HepG2 (cell line): Measurements from ENCODE around the gene NAPG. TPM values are rescaled to one million over a fixed set of nuclear protein-coding genes. Genes with fewer than 3 reads are reported as not detected.

Source experiments
- CBFB ChIP-seq: sonication (generic); formaldehyde crosslinking; IDR thresholded peaks from 2 replicates; pipeline ENCODE4 v1.4.0; 2020; ENCODE audit warnings: missing genetic modification reagents
- CEBPG ChIP-seq: IDR thresholded peaks from 2 replicates; pipeline ENCODE4 v1.6.1; 2016
- ETV5 ChIP-seq: IDR thresholded peaks from 2 replicates; pipeline ENCODE4 v1.6.1; 2018; ENCODE audit warnings: missing biosample characterization, missing genetic modification reagents, inconsistent platforms, borderline replicate concordance
- HMGXB4 ChIP-seq, 2 experiments: sonication (generic) in 1 of 2; formaldehyde crosslinking in 1 of 2; IDR thresholded peaks; 2 replicates each; pipeline versions ENCODE4 v1.4.0 to v1.6.1; 2018 to 2020; ENCODE audit warnings: missing genetic modification reagents in 2 of 2, borderline replicate concordance in 1 of 2, low read depth in 1 of 2, mild to moderate bottlenecking in 1 of 2, missing biosample characterization in 1 of 2
- KLF12 ChIP-seq: sonication (generic); formaldehyde crosslinking; IDR thresholded peaks from 2 replicates; pipeline ENCODE4 v1.4.0; 2020; ENCODE audit warnings: missing genetic modification reagents, borderline replicate concordance
- NCOA2 ChIP-seq: sonication (generic); formaldehyde crosslinking; IDR thresholded peaks from 2 replicates; pipeline ENCODE4 v1.8.0; 2022; ENCODE audit warnings: inconsistent platforms
- RNF219 ChIP-seq: sonication (generic); formaldehyde crosslinking; IDR thresholded peaks from 2 replicates; pipeline ENCODE4 v1.5.0; 2020; ENCODE audit warnings: mild to moderate bottlenecking, missing genetic modification reagents
- SMC3 ChIP-seq: IDR thresholded peaks from 2 replicates; pipeline ENCODE4 v1.6.1; 2011; ENCODE audit warnings: low read length, improper control_type of control experiment
- TBP ChIP-seq: sonication (generic); formaldehyde crosslinking; IDR thresholded peaks from 2 replicates; pipeline ENCODE4 v1.5.0; 2020; ENCODE audit warnings: missing genetic modification reagents
- TFE3 ChIP-seq: IDR thresholded peaks from 2 replicates; pipeline ENCODE4 v1.6.1; 2016
- THAP11 ChIP-seq: IDR thresholded peaks from 2 replicates; pipeline ENCODE4 v1.6.1; 2016; ENCODE audit warnings: missing biosample characterization, missing genetic modification reagents
- ZNF205 ChIP-seq: IDR thresholded peaks from 2 replicates; pipeline ENCODE4 v1.6.1; 2018; ENCODE audit warnings: missing biosample characterization, missing genetic modification reagents
- ZNF407 ChIP-seq: sonication (generic); formaldehyde crosslinking; IDR thresholded peaks from one replicate; pipeline ENCODE4 v1.5.1; 2020; ENCODE audit warnings: mild to moderate bottlenecking, missing genetic modification reagents; ENCODE audit errors: not compliant biosample characterization
- ZNF614 ChIP-seq: IDR thresholded peaks from 2 replicates; pipeline ENCODE4 v1.6.1; 2018; ENCODE audit warnings: missing biosample characterization, missing genetic modification reagents, inconsistent platforms, borderline replicate concordance
- ZSCAN30 ChIP-seq: sonication (generic); formaldehyde crosslinking; IDR thresholded peaks from 2 replicates; pipeline ENCODE4 v1.5.0; 2020; ENCODE audit warnings: mild to moderate bottlenecking, missing genetic modification reagents
- polyA plus RNA-seq, 8 experiments: library from polyadenylated mRNA; depleted of rRNA in 3 of 8; stranded (reverse) in 7 of 8; unstranded in 1 of 8; fragments of >200 nt; fragmentation: Illumina TruSeq in 4 of 8; extraction: Trizol in 4 of 8; gene quantifications; 2 replicates each; pipeline versions ENCODE4 v1.2.1 to v1.2.3, GENCODE V29; 2011 to 2016; ENCODE audit warnings: low read depth in 4 of 8, missing spikeins in 1 of 8, mixed read lengths in 1 of 8; ENCODE audit not compliant: insufficient read depth in 1 of 8
- total RNA-seq, 5 experiments: library from RNA; depleted of rRNA; stranded (reverse); fragments of >200 nt; fragmentation: Illumina TruSeq; extraction: Trizol; gene quantifications; 2 replicates each; pipeline ENCODE4 v1.2.3, GENCODE V29; 2016; ENCODE audit warnings: low read depth in 1 of 5

The NAPG gene
- total and polyA plus RNA-seq, 2 of the 13 experiments (the other 11 are each of a cell fraction or from before 2014, with no cell fraction given), result 19.8 to 34.4 TPM

- TF ChIP-seq TFE3 (peak; percentile 45; the same call in 1 of the 2 replicates), CEBPG (CRISPR knock-in tag) (peak; percentile 22; the same call in 1 of the 2 replicates), ZNF614 (CRISPR knock-in tag) (peak; percentile 51; the same call in 1 of the 2 replicates), ETV5 (CRISPR knock-in tag) (peak; percentile 7; the same call in 1 of the 2 replicates), ZSCAN30 (CRISPR knock-in tag) (no peak), THAP11 (CRISPR knock-in tag) (peak; percentile 36; the same call in 1 of the 2 replicates), ZNF205 (CRISPR knock-in tag) (no peak), ZNF407 (CRISPR knock-in tag) (no peak), KLF12 (CRISPR knock-in tag) (no peak), NCOA2 (CRISPR knock-in tag) (0 out of 2 replicates have a peak, but pooled peaks have one; percentile 24), HMGXB4 (CRISPR knock-in tag; IDR thresholded peaks at IDR 0.05; ENCODE audit: borderline replicate concordance in 1 of 2, low read depth in 1 of 2) (peak; percentile 49 to 68; a peak in 2 of 4 replicates), SMC3 (peak; percentile 64), TBP (no peak), CBFB (CRISPR knock-in tag) (0 out of 2 replicates have a peak, but pooled peaks have one; percentile 42), RNF219 (CRISPR knock-in tag) (no peak)
Measured at GRCh38 chr18:10490401-10491165, 35.2 kb upstream of the NAPG start (continued).
